ENCODE measurements around the gene ZSWIM3. TPM values are rescaled to one million over a fixed set of nuclear protein-coding genes. Genes with fewer than 3 reads are reported as not detected.
A peak's percentile ranks its signal among the peaks of the same experiment; 100 is the strongest.

The ZSWIM3 gene
- total and polyA plus RNA-seq, 2 of the 13 experiments (the other 11 are each of a cell fraction or from before 2014, with no cell fraction given) = 5.2 to 5.8 TPM

- TF ChIP-seq ATF6 (CRISPR knock-in tag; conservative IDR thresholded peaks at IDR 0.05) (no peak), REST (IDR thresholded peaks at IDR 0.05; ENCODE audit: borderline replicate concordance in 1 of 2, low read depth in 1 of 2, low read length in 2 of 2) (no peak), PHF5A (CRISPR knock-in tag; IDR thresholded peaks at IDR 0.05; ENCODE audit: low read depth, unreplicated experiment) (no peak), SETDB1 (CRISPR knock-in tag; IDR thresholded peaks at IDR 0.05; ENCODE audit: borderline replicate concordance) (peak; percentile 65; the same call in 1 of the 2 replicates), CEBPB (IDR thresholded peaks at IDR 0.05; ENCODE audit: borderline replicate concordance, low read depth, low read length) (peak; percentile 96), IRF9 (CRISPR knock-in tag; IDR thresholded peaks at IDR 0.05; ENCODE audit: borderline replicate concordance) (no peak), STAT5B (CRISPR knock-in tag; IDR thresholded peaks at IDR 0.05) (no peak), GPN1 (CRISPR knock-in tag; IDR thresholded peaks at IDR 0.05; ENCODE audit: borderline replicate concordance) (no peak), MAX (IDR thresholded peaks at IDR 0.05) (0 out of 2 replicates have a peak, but pooled peaks have one; percentile 8), ZBTB21 (CRISPR knock-in tag; IDR thresholded peaks at IDR 0.05) (no peak), ZNF513 (CRISPR knock-in tag; conservative IDR thresholded peaks at IDR 0.05) (no peak), MYC (CRISPR knock-in tag; IDR thresholded peaks at IDR 0.05; ENCODE audit: borderline replicate concordance) (no peak; the same call in 1 of the 2 replicates), ZNF34 (CRISPR knock-in tag; IDR thresholded peaks at IDR 0.05; ENCODE audit: borderline replicate concordance) (no peak), SIN3B (IDR thresholded peaks at IDR 0.05; ENCODE audit: low read length) (no peak), ZFP1 (CRISPR knock-in tag; IDR thresholded peaks at IDR 0.05) (no peak), ZNF451 (CRISPR knock-in tag; IDR thresholded peaks at IDR 0.05) (no peak), ZFAT (CRISPR knock-in tag; conservative IDR thresholded peaks at IDR 0.05) (no peak), RBFOX2 (IDR thresholded peaks at IDR 0.05; ENCODE audit: low read depth, low read length) (no peak), FOXO1 (CRISPR knock-in tag; IDR thresholded peaks at IDR 0.05) (0 out of 2 replicates have a peak, but pooled peaks have one; percentile 14)
These were observed 63.3 kb downstream of the ZSWIM3 start (continued) for GRCh38 chr20:45920462-45921336.

Measured in HepG2 (cell line).